Spleen (tissue), 7 donors: ENCODE data around the gene TREX2.

ENCODE experiments used
- POLR2A ChIP-seq, 3 donors: fragments of 450-650 bp; IDR thresholded peaks; one replicate each; pipeline ENCODE4 v1.5.1; 2017; ENCODE audit warnings: antibody characterized with exemption in 3 of 3, mild to moderate bottlenecking in 1 of 3
- TF ChIP-seq, protein P1 (sequence below), 11 experiments: fragments of 200-600 bp in 7 of 11; fragments of 450-650 bp in 4 of 11; sonication (generic) in 4 of 11; IDR thresholded peaks in 8 of 11; conservative IDR thresholded peaks in 3 of 11; 1 replicate in 7 of 11; 2 replicates in 4 of 11; pipeline versions ENCODE4 v1.4.0 to v1.8.0; 2016 to 2021; ENCODE audit warnings: antibody characterized with exemption in 11 of 11, inconsistent platforms in 4 of 11, mild to moderate bottlenecking in 1 of 11
- donor health status: DM: no; HTN: no; CAD: no; lungs with moderate emphysema.
- donor health status: DM: no; HTN: no; CAD: no.
- donor health status: DM: no; HTN: no; CAD: no.

- TF ChIP-seq, protein P1, sequence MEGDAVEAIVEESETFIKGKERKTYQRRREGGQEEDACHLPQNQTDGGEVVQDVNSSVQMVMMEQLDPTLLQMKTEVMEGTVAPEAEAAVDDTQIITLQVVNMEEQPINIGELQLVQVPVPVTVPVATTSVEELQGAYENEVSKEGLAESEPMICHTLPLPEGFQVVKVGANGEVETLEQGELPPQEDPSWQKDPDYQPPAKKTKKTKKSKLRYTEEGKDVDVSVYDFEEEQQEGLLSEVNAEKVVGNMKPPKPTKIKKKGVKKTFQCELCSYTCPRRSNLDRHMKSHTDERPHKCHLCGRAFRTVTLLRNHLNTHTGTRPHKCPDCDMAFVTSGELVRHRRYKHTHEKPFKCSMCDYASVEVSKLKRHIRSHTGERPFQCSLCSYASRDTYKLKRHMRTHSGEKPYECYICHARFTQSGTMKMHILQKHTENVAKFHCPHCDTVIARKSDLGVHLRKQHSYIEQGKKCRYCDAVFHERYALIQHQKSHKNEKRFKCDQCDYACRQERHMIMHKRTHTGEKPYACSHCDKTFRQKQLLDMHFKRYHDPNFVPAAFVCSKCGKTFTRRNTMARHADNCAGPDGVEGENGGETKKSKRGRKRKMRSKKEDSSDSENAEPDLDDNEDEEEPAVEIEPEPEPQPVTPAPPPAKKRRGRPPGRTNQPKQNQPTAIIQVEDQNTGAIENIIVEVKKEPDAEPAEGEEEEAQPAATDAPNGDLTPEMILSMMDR (IDR thresholded peaks at IDR 0.05 in 8 of 11, conservative IDR thresholded peaks at IDR 0.05 in 3 of 11) = no peak
- no peak for TF ChIP-seq POLR2A (IDR thresholded peaks at IDR 0.05)
These were observed 7.3 kb downstream of the TREX2 start for GRCh38 chrX:153438532-153438931.
